Keratinocyte (primary cell): ENCODE data around the gene PRSS48.

Experiments
- EZH2 ChIP-seq: IDR thresholded peaks from one replicate; pipeline ENCODE4 v1.6.1; 2012; ENCODE audit warnings: inconsistent platforms, mild to moderate bottlenecking, low read length, moderate library complexity
- TF ChIP-seq, protein P1 (sequence below), 3 experiments: IDR thresholded peaks in 1 of 3; conservative IDR thresholded peaks in 1 of 3; optimal IDR thresholded peaks in 1 of 3; 2 replicates in 2 of 3; 3 replicates in 1 of 3; pipeline versions ENCODE3 to v1.5.1; 2011; ENCODE audit warnings: low read length in 3 of 3, mild to moderate bottlenecking in 3 of 3, moderate library complexity in 2 of 3, control low read depth in 1 of 3, inconsistent platforms in 1 of 3; ENCODE audit not compliant: insufficient read depth in 2 of 3; ENCODE audit errors: extremely low read depth in 1 of 3

DNA sequence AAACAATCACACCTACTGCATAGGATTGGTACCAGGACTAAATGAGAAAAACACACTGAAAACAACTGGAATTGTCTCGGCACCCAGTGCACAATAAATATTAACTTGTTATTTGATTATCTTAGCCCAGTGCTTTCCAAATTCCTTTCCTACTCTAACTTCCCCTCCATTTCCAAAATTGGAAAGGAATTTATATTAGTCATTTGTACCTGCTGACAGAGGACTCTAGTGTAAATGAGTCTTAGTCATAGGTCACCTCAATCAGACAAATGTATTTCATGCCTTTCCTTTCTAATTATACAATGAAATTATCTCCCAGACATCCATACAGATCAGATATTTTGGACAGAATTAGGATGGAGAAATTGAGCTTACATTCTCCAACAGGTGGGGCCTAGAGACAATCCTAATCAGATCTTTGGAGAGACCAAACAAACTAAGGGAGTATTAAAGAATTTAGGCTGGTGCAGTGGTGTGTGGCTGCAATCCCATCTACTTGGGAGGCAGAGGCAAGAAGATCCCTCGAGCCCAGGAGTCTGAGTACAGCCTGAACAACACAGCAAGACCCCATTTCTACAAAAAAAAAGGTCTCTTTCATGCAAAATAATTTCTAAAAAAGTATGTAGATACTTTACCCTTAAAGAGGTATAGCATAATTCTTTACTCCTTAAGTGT is 38.4 kb downstream of the PRSS48 start:
- TF ChIP-seq, protein P1, sequence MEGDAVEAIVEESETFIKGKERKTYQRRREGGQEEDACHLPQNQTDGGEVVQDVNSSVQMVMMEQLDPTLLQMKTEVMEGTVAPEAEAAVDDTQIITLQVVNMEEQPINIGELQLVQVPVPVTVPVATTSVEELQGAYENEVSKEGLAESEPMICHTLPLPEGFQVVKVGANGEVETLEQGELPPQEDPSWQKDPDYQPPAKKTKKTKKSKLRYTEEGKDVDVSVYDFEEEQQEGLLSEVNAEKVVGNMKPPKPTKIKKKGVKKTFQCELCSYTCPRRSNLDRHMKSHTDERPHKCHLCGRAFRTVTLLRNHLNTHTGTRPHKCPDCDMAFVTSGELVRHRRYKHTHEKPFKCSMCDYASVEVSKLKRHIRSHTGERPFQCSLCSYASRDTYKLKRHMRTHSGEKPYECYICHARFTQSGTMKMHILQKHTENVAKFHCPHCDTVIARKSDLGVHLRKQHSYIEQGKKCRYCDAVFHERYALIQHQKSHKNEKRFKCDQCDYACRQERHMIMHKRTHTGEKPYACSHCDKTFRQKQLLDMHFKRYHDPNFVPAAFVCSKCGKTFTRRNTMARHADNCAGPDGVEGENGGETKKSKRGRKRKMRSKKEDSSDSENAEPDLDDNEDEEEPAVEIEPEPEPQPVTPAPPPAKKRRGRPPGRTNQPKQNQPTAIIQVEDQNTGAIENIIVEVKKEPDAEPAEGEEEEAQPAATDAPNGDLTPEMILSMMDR (optimal IDR thresholded peaks at IDR 0.05 in 1 of 3, IDR thresholded peaks at IDR 0.05 in 1 of 3, conservative IDR thresholded peaks at IDR 0.05 in 1 of 3; ENCODE audit: extremely low read depth in 1 of 3, insufficient read depth in 2 of 3, low read length in 3 of 3): no peak
- TF ChIP-seq EZH2: no peak
